IPS-NIHi7 (cell line): Measurements from ENCODE around the gene C11orf86.
"Not testable (repeated sequence)": the region's sequence is repeated elsewhere in the genome, so short reads cannot be mapped to it uniquely, and the experiment has no call there.

Experiments
- DNase-seq: peaks from one replicate; pipeline ENCODE4 v3.0.0; 2012; ENCODE audit warnings: mixed read lengths; ENCODE audit errors: extremely low spot score

C11orf86 gene

GRCh38 chr11:66967670-66968425 is 7.3 kb upstream of the C11orf86 start:
- DNase-seq = no peak

GRCh38 chr11:66969584-66970225 is 5.4 kb upstream of the C11orf86 start:
- no peak for DNase-seq

- no peak for DNase-seq
Observed at GRCh38 chr11:66970371-66970806, 4.7 kb upstream of the C11orf86 start.

GRCh38 chr11:66970807-66971442 is 4.2 kb upstream of the C11orf86 start:
- DNase-seq = no peak

GRCh38 chr11:66971488-66971887 is 3.6 kb upstream of the C11orf86 start:
- DNase-seq = no peak

GRCh38 chr11:66973956-66974580 is 1.0 kb upstream of the C11orf86 start:
- DNase-seq = no peak

GRCh38 chr11:66975405-66976027 is 412 bp downstream of the C11orf86 start:
- DNase-seq = no peak

- peak; percentile 88 for DNase-seq
Observed at GRCh38 chr11:66976028-66976467, 944 bp downstream of the C11orf86 start.

GRCh38 chr11:66976925-66977324 is 1.8 kb downstream of the C11orf86 start:
- DNase-seq = no peak

GRCh38 chr11:66978229-66978628 is 3.1 kb downstream of the C11orf86 start:
- DNase-seq = no peak

GRCh38 chr11:66978717-66979116 is 3.6 kb downstream of the C11orf86 start:
- no peak for DNase-seq

- no peak for DNase-seq
Observed at GRCh38 chr11:66979336-66979980, 4.4 kb downstream of the C11orf86 start.

GRCh38 chr11:66981976-66982578 is 7.0 kb downstream of the C11orf86 start:
- no peak for DNase-seq

GRCh38 chr11:66983275-66983924 is 8.3 kb downstream of the C11orf86 start:
- DNase-seq = no peak

GRCh38 chr11:66985508-66986177 is 10.5 kb downstream of the C11orf86 start:
- no peak for DNase-seq

GRCh38 chr11:66986178-66986545 is 11.1 kb downstream of the C11orf86 start:
- DNase-seq = no peak

GRCh38 chr11:66987158-66987620 is 12.1 kb downstream of the C11orf86 start:
- DNase-seq = peak; percentile 74

- DNase-seq = no peak
Observed at GRCh38 chr11:66987924-66988637, 13.0 kb downstream of the C11orf86 start.

- DNase-seq = not testable (repeated sequence)
Observed at GRCh38 chr11:66988741-66989140, 13.6 kb downstream of the C11orf86 start.
